MM.1S (cell line): Measurements from ENCODE around the gene BCAR1.

ENCODE experiments used
- CTCF ChIP-seq: fragments of 300-600 bp; sonication (generic); IDR thresholded peaks from 2 replicates; pipeline ENCODE4 v1.5.1; 2016; ENCODE audit warnings: antibody characterized with exemption, low read length, mixed read lengths
- EZH2phosphoT487 ChIP-seq: fragments of 300-600 bp; sonication (generic); IDR thresholded peaks from 2 replicates; pipeline ENCODE4 v1.6.1; 2018; ENCODE audit warnings: antibody characterized with exemption, low read length

GRCh38 chr16:75193730-75194444 lies 57.5 kb downstream of the BCAR1 start:
- TF ChIP-seq CTCF = no peak
- no peak for TF ChIP-seq EZH2phosphoT487
